Measurements from ENCODE around the gene PLCG1.

GRCh38 chr20:41219824-41220223 is 82.5 kb downstream of the PLCG1 start:
- TF ChIP-seq POLR2A (IDR thresholded peaks at IDR 0.05) (no peak), CTCF (IDR thresholded peaks at IDR 0.05) (no peak)
